ENCODE measurements around the gene DNAJC7. TPM values are rescaled to one million over a fixed set of nuclear protein-coding genes. Genes with fewer than 3 reads are reported as not detected.

DNAJC7 gene
- total RNA-seq, 1 experiment from 2014 or later, result 133 TPM

- DNase-seq (ENCODE audit: low read depth), result no peak
Observed at GRCh38 chr17:41928693-41929251, 88.5 kb downstream of the DNAJC7 start.

Other genes with a start within 250 kb of the DNAJC7 start
- gene JUP, start 230.7 kb downstream of the DNAJC7 start, total RNA-seq (2014; rRNA removed; shearing (Covaris generic)), result 1.6 and 4.0 TPM in 2 replicates
- gene P3H4, start 205.5 kb downstream of the DNAJC7 start, total RNA-seq (2014; rRNA removed; shearing (Covaris generic)), result 71.9 and 75.5 TPM in 2 replicates
- 199 and 204 TPM in 2 replicates for gene FKBP10, start 204.4 kb downstream of the DNAJC7 start, total RNA-seq (2014; rRNA removed; shearing (Covaris generic))
- gene NT5C3B, start 181.2 kb downstream of the DNAJC7 start, total RNA-seq (2014; rRNA removed; shearing (Covaris generic)), result 56.2 and 73.8 TPM in 2 replicates
- not detected in 2 replicates for gene KLHL10, start 179.6 kb downstream of the DNAJC7 start, total RNA-seq (2014; rRNA removed; shearing (Covaris generic))
- gene KLHL11, start 152.0 kb downstream of the DNAJC7 start, total RNA-seq (2014; rRNA removed; shearing (Covaris generic)), result 25.1 and 26.3 TPM in 2 replicates
- 205 and 226 TPM in 2 replicates for gene ACLY, start 98.5 kb downstream of the DNAJC7 start, total RNA-seq (2014; rRNA removed; shearing (Covaris generic))
- 0.10 TPM in 1 of 2 replicates, not detected in the other for gene ODAD4, start 86.8 kb downstream of the DNAJC7 start, total RNA-seq (2014; rRNA removed; shearing (Covaris generic))
- gene CNP, start 50.6 kb downstream of the DNAJC7 start, total RNA-seq (2014; rRNA removed; shearing (Covaris generic)), result 41.7 and 66.7 TPM in 2 replicates
- 47.5 and 53.2 TPM in 2 replicates for gene NKIRAS2, start 2.7 kb upstream of the DNAJC7 start, total RNA-seq (2014; rRNA removed; shearing (Covaris generic))
- 0.23 TPM in 2 replicates for gene C17orf113, start 33.2 kb upstream of the DNAJC7 start, total RNA-seq (2014; rRNA removed; shearing (Covaris generic))
- gene ZNF385C, start 81.0 kb upstream of the DNAJC7 start, total RNA-seq (2014; rRNA removed; shearing (Covaris generic)), result not detected in 2 replicates
- 4.9 and 5.7 TPM in 2 replicates for gene DHX58, start 95.3 kb upstream of the DNAJC7 start, total RNA-seq (2014; rRNA removed; shearing (Covaris generic))
- 19.6 and 28.0 TPM in 2 replicates for gene KAT2A, start 103.9 kb upstream of the DNAJC7 start, total RNA-seq (2014; rRNA removed; shearing (Covaris generic))
- 0.23 TPM in 1 of 2 replicates, not detected in the other for gene HSPB9, start 105.4 kb upstream of the DNAJC7 start, total RNA-seq (2014; rRNA removed; shearing (Covaris generic))
- 137 and 277 TPM in 2 replicates for gene RAB5C, start 137.6 kb upstream of the DNAJC7 start, total RNA-seq (2014; rRNA removed; shearing (Covaris generic))
- gene KCNH4, start 163.7 kb upstream of the DNAJC7 start, total RNA-seq (2014; rRNA removed; shearing (Covaris generic)), result not detected in 2 replicates
- gene HCRT, start 168.0 kb upstream of the DNAJC7 start, total RNA-seq (2014; rRNA removed; shearing (Covaris generic)), result not detected in 2 replicates
- 11.6 and 13.3 TPM in 2 replicates for gene GHDC, start 177.1 kb upstream of the DNAJC7 start, total RNA-seq (2014; rRNA removed; shearing (Covaris generic))

Measured in HT1080 (cell line).